HEK293 (cell line): ENCODE measurements around the gene HPX.

ENCODE experiments used
- CTCF ChIA-PET: fragments of 350-600 bp; formaldehyde crosslinking; extraction: SDS; loops from one replicate; lab custom pipeline; 2021; ENCODE audit warnings: antibody characterized with exemption; lab: Yijun Ruan, JAX
- POLR2A ChIA-PET: fragments of 300-600 bp; formaldehyde crosslinking; extraction: SDS; loops from one replicate; lab custom pipeline; 2020; ENCODE audit warnings: antibody characterized with exemption, inconsistent platforms; lab: Yijun Ruan, JAX
- H3K27ac ChIP-seq: fragments of 200-500 bp; sonication (Bioruptor generic); 2 replicates; pipeline ENCODE4 v1.5.1; 2014; ENCODE audit warnings: low read depth, low read length, control low read depth, inconsistent platforms; ENCODE audit errors: extremely low read depth
- H3K36me3 ChIP-seq, 2 experiments: fragments of 200-500 bp in 1 of 2; sonication (Bioruptor generic) in 1 of 2; 1 replicate in 1 of 2; 2 replicates in 1 of 2; pipeline ENCODE4 v1.5.1; 2014 to 2017; ENCODE audit warnings: inconsistent platforms in 2 of 2, low read length in 2 of 2; ENCODE audit not compliant: control insufficient read depth in 2 of 2, insufficient read depth in 1 of 2
- H3K4me1 ChIP-seq: fragments of 200-500 bp; sonication (Bioruptor generic); 2 replicates; pipeline ENCODE4 v1.5.1; 2014; ENCODE audit warnings: mild to moderate bottlenecking, low read length, inconsistent platforms; ENCODE audit not compliant: control insufficient read depth, insufficient read depth
- H3K4me3 ChIP-seq: 2 replicates; pipeline ENCODE4 v1.5.1; 2011; ENCODE audit warnings: low read depth, mild to moderate bottlenecking, control low read depth, low read length, moderate library complexity
- H3K9me3 ChIP-seq: fragments of 200-500 bp; sonication (Bioruptor generic); 2 replicates; pipeline ENCODE4 v1.5.1; 2014; ENCODE audit warnings: low read depth, low read length, inconsistent platforms; ENCODE audit not compliant: control insufficient read depth, insufficient read depth
- MEIS1 ChIP-seq: sonication (generic); formaldehyde crosslinking; IDR thresholded peaks from 2 replicates; pipeline ENCODE4 v1.8.1; 2022; ENCODE audit warnings: missing genetic modification reagents, mild to moderate bottlenecking, borderline replicate concordance
- MYNN ChIP-seq: fragments of 450-650 bp; formaldehyde crosslinking; IDR thresholded peaks from 2 replicates; pipeline ENCODE4 v1.5.1; 2016; ENCODE audit warnings: missing biosample characterization, missing genetic modification characterization, borderline replicate concordance
- PRDM10 ChIP-seq: fragments of 450-650 bp; formaldehyde crosslinking; IDR thresholded peaks from 2 replicates; pipeline ENCODE4 v1.5.1; 2016; ENCODE audit warnings: missing biosample characterization, missing genetic modification characterization
- SCRT2 ChIP-seq: fragments of 450-650 bp; formaldehyde crosslinking; IDR thresholded peaks from 2 replicates; pipeline ENCODE4 v1.5.1; 2016; ENCODE audit warnings: missing biosample characterization, missing genetic modification characterization
- SETDB1 ChIP-seq: IDR thresholded peaks from one replicate; pipeline ENCODE4 v1.6.1; 2017; ENCODE audit warnings: mild to moderate bottlenecking, low read length, moderate library complexity, mixed read lengths; ENCODE audit not compliant: insufficient read length
- ZBTB7A ChIP-seq: fragments of 450-650 bp; formaldehyde crosslinking; IDR thresholded peaks from 2 replicates; pipeline ENCODE4 v1.5.1; 2016; ENCODE audit warnings: low read depth, missing biosample characterization, missing genetic modification characterization
- ZNF121 ChIP-seq: fragments of 450-650 bp; formaldehyde crosslinking; IDR thresholded peaks from 2 replicates; pipeline ENCODE4 v1.5.1; 2016; ENCODE audit warnings: missing biosample characterization, missing genetic modification characterization
- ZNF133 ChIP-seq: fragments of 450-650 bp; formaldehyde crosslinking; IDR thresholded peaks from 2 replicates; pipeline ENCODE4 v1.5.1; 2016; ENCODE audit warnings: missing biosample characterization, missing genetic modification characterization
- ZNF449 ChIP-seq: fragments of 450-650 bp; formaldehyde crosslinking; IDR thresholded peaks from 2 replicates; pipeline ENCODE4 v1.5.1; 2017; ENCODE audit warnings: missing biosample characterization, mild to moderate bottlenecking, missing genetic modification characterization, moderate library complexity
- ZNF48 ChIP-seq: fragments of 450-650 bp; formaldehyde crosslinking; IDR thresholded peaks from 2 replicates; pipeline ENCODE4 v1.5.1; 2016; ENCODE audit warnings: missing biosample characterization, missing genetic modification characterization
- ZNF501 ChIP-seq: fragments of 450-650 bp; formaldehyde crosslinking; IDR thresholded peaks from 2 replicates; pipeline ENCODE4 v1.5.1; 2016; ENCODE audit warnings: missing biosample characterization, missing genetic modification characterization
- ZNF513 ChIP-seq: fragments of 450-650 bp; IDR thresholded peaks from 2 replicates; pipeline ENCODE4 v1.5.1; 2018; ENCODE audit warnings: missing biosample characterization, missing genetic modification characterization
- ZNF544 ChIP-seq: fragments of 450-650 bp; formaldehyde crosslinking; IDR thresholded peaks from 2 replicates; pipeline ENCODE4 v1.5.0; 2017; ENCODE audit warnings: missing biosample characterization, missing genetic modification characterization
- ZNF558 ChIP-seq: fragments of 450-650 bp; formaldehyde crosslinking; IDR thresholded peaks from 2 replicates; pipeline ENCODE4 v1.5.1; 2016; ENCODE audit warnings: missing biosample characterization, missing genetic modification characterization
- ZNF610 ChIP-seq: fragments of 450-650 bp; formaldehyde crosslinking; IDR thresholded peaks from 2 replicates; pipeline ENCODE4 v1.5.1; 2016; ENCODE audit warnings: missing biosample characterization, missing genetic modification characterization, borderline replicate concordance
- ZNF626 ChIP-seq: fragments of 450-650 bp; sonication (Bioruptor Pico); formaldehyde crosslinking; IDR thresholded peaks from 2 replicates; pipeline ENCODE4 v1.5.1; 2018; ENCODE audit warnings: missing biosample characterization, missing genetic modification characterization, inconsistent platforms
- ZNF654 ChIP-seq: fragments of 450-650 bp; formaldehyde crosslinking; IDR thresholded peaks from 2 replicates; pipeline ENCODE4 v1.5.1; 2016; ENCODE audit warnings: low read depth, missing biosample characterization, missing genetic modification characterization
- ZNF677 ChIP-seq: fragments of 450-650 bp; IDR thresholded peaks from 2 replicates; pipeline ENCODE4 v1.5.0; 2018; ENCODE audit warnings: missing biosample characterization, mild to moderate bottlenecking, missing genetic modification characterization, moderate library complexity
- ZNF776 ChIP-seq: fragments of 450-650 bp; formaldehyde crosslinking; IDR thresholded peaks from 2 replicates; pipeline ENCODE4 v1.5.0; 2017; ENCODE audit warnings: missing biosample characterization, missing genetic modification characterization, borderline replicate concordance
- ZNF843 ChIP-seq: fragments of 450-650 bp; formaldehyde crosslinking; IDR thresholded peaks from 2 replicates; pipeline ENCODE4 v1.5.1; 2016; ENCODE audit warnings: missing biosample characterization, missing genetic modification characterization
- ZXDB ChIP-seq: fragments of 450-650 bp; formaldehyde crosslinking; IDR thresholded peaks from 2 replicates; pipeline ENCODE4 v1.5.1; 2016; ENCODE audit warnings: missing biosample characterization, missing genetic modification characterization

HPX gene

GRCh38 chr11:6481012-6481923, 40.5 kb upstream of the HPX start, which contains the start of the genes ARFIP2 and TIMM10B (continued):
- TF ChIP-seq ZXDB (tag by site-specific recombination) (no peak; the same call in 1 of the 2 replicates), ZNF626 (tag by site-specific recombination) (no peak), ZBTB7A (tag by site-specific recombination) (no peak), ZNF133 (tag by site-specific recombination) (no peak), ZNF449 (no peak), ZNF776 (no peak), ZNF677 (tag by site-specific recombination) (no peak), ZNF501 (peak; percentile 61), ZNF558 (tag by site-specific recombination) (no peak), ZNF610 (peak; percentile 87; the same call in 1 of the 2 replicates), ZNF544 (tag by site-specific recombination) (no peak), ZNF121 (no peak), MYNN (tag by site-specific recombination) (no peak), SCRT2 (tag by site-specific recombination) (0 out of 2 replicates have a peak, but pooled peaks have one; percentile 51), ZNF513 (tag by site-specific recombination) (no peak), ZNF48 (tag by site-specific recombination) (no peak), MEIS1 (no peak), PRDM10 (no peak), ZNF843 (tag by site-specific recombination) (no peak), ZNF654 (tag by site-specific recombination) (no peak)

DNA sequence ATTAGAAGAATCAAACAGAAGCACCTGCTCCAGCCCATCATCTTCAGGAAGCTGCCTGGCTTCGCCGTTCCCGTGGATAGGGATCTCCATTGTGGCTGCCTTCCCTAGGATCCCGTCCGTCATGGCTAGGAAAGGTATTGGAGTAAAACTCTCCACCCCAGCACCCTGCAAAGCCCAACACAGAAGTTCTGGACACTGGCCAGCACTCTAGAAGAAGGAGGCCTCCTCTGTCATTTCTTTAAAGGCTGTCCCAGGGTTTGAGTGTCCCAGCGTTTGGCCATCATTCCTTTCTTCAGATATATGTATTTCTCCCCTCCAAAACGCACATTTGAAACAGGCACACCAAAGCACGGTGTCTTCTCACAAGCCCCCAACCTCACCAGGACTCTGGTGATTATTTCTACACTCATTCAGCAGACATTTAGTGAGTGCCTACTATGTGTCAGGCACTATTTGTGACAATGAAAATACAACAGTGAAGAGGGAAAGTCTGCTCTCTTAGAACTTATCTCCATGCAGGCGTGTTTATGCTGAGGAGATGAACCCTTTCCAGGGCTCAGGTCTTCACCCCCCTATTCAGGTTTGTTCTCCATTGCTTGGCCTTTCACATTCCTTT, 39.6 kb upstream of the HPX start:
- Histone ChIP-seq H3K4me1 (no peaks in the 10 kb centered on the region), H3K27ac (no peak overlapping the region; the same call in 1 of the 2 replicates)
- TF ChIP-seq ZNF449 (peak; percentile 64), SETDB1 (no peak)
- TF ChIP-seq, all 188 proteins: peak for 1
- Histone ChIP-seq H3K9me3 (no peaks in the 10 kb centered on the region), H3K36me3 (peaks cover 0 to 75% of the 10 kb centered on the region in 2 experiments; a peak in 1 of 3 replicates), H3K4me3 (peak overlapping the region; percentile 73)
- CTCF ChIA-PET, result interaction anchor here (0.9 kb wide), 1 partner anchor 102 kb away, joined by 4 read pairs; no protein-coding TSS in a partner anchor
- POLR2A ChIA-PET, result interaction anchor here (1.0 to 1.3 kb wide), 2 partner anchors 41 to 203 kb away, joined by 3 to 6 read pairs; partner anchors contain the start of gene MRPL17
